ENCODE results near the gene VPS33A.
"Not testable (repeated sequence)": the region's sequence is repeated elsewhere in the genome, so short reads cannot be mapped to it uniquely, and the experiment has no call there.

DNA sequence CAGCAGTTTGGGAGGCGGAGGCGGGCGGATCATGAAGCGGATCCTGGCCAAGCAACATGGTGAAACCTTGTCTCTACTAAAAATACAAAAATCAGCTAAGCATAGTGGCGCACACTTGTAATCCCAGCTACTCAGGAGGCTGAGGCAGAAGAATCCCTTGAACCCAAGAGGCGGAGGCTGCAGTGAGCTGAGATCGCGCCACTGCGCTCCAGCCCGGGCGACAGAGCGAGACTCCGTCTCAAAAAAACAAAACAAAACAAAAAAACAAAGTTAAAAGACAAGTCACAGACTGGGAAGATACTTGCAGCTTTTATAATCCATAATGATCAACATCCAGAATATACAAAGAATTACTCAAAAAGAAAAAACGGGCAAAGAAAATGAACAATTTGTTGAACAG lies 5.6 kb downstream of the VPS33A start:
- TF ChIP-seq, protein P1, sequence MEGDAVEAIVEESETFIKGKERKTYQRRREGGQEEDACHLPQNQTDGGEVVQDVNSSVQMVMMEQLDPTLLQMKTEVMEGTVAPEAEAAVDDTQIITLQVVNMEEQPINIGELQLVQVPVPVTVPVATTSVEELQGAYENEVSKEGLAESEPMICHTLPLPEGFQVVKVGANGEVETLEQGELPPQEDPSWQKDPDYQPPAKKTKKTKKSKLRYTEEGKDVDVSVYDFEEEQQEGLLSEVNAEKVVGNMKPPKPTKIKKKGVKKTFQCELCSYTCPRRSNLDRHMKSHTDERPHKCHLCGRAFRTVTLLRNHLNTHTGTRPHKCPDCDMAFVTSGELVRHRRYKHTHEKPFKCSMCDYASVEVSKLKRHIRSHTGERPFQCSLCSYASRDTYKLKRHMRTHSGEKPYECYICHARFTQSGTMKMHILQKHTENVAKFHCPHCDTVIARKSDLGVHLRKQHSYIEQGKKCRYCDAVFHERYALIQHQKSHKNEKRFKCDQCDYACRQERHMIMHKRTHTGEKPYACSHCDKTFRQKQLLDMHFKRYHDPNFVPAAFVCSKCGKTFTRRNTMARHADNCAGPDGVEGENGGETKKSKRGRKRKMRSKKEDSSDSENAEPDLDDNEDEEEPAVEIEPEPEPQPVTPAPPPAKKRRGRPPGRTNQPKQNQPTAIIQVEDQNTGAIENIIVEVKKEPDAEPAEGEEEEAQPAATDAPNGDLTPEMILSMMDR (conservative IDR thresholded peaks at IDR 0.05; ENCODE audit: low read length) = not testable (repeated sequence)
- not testable (repeated sequence) for TF ChIP-seq EZH2phosphoT487 (IDR thresholded peaks at IDR 0.05; ENCODE audit: borderline replicate concordance)

All from Loucy (cell line).